GM18858 (cell line): ENCODE results near the gene MYO1B.

Experiments used
- ATAC-seq: cut with Tn5 transposase; IDR thresholded peaks from one replicate; pipeline ENCODE4 v1.9.1; 2021; ENCODE audit not compliant: unreplicated experiment

The MYO1B gene

GRCh38 chr2:191245046-191245868, at the start of gene MYO1B:
TSS of gene MYO1B (plus strand) at chr2:191245404. CDS start at chr2:191276896, 31,492 bp downstream.
- ATAC-seq, result peak; percentile 36

- ATAC-seq, result no peak
These were observed 48.1 kb upstream of the MYO1B start for GRCh38 chr2:191197096-191197495.

DNA sequence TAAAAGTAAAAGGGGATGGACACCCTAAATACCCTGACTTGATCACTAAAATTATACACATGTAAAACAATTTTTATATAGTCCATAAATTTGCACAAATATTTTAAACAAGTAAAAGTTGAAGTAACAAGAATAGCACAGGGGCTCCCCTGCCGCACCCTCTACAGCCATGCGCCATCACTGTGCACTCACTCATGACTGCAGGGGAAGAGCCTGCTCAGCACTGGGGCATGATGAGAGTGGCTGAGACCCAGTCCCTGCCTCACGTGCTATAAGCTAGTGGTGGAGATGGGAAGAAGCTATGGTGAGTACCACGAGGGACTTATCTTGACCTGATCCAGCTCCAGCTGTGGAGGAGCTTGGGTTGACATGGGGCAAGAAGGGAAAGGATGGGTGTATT, 46.9 kb upstream of the MYO1B start:
- ATAC-seq, result no peak

- no peak for ATAC-seq
These were observed 45.2 kb upstream of the MYO1B start for GRCh38 chr2:191199929-191200512.

GRCh38 chr2:191200910-191201309, 44.3 kb upstream of the MYO1B start:
- no peak for ATAC-seq

DNA sequence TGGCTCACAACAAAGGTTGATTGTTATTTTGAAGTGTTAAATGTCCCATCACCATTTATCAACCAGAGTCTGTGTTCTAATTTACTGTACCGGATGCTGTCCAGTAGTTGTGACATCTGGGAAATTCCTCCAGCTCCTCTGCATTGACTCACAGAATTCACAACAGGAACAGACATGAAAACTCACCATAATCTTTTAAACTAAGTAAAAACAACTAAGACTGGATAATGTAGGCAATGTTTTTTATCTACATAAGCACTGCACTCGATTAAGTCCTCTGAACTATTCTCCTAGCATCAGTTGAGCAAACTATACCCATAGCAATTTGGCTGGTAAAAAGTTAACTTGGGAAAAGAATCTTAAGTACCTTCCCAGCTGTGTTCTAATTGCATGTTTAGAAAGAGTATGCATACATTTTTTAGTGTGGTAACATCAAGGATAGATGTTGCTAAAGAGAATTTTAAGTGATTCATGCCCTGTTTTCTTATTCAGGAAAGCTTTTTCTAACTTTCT, 42.9 kb upstream of the MYO1B start:
- ATAC-seq, result no peak

- ATAC-seq, result no peak
These were observed 42.3 kb upstream of the MYO1B start for GRCh38 chr2:191202881-191203397.

GRCh38 chr2:191204433-191204832, 40.8 kb upstream of the MYO1B start:
- ATAC-seq, result peak; percentile 70

DNA sequence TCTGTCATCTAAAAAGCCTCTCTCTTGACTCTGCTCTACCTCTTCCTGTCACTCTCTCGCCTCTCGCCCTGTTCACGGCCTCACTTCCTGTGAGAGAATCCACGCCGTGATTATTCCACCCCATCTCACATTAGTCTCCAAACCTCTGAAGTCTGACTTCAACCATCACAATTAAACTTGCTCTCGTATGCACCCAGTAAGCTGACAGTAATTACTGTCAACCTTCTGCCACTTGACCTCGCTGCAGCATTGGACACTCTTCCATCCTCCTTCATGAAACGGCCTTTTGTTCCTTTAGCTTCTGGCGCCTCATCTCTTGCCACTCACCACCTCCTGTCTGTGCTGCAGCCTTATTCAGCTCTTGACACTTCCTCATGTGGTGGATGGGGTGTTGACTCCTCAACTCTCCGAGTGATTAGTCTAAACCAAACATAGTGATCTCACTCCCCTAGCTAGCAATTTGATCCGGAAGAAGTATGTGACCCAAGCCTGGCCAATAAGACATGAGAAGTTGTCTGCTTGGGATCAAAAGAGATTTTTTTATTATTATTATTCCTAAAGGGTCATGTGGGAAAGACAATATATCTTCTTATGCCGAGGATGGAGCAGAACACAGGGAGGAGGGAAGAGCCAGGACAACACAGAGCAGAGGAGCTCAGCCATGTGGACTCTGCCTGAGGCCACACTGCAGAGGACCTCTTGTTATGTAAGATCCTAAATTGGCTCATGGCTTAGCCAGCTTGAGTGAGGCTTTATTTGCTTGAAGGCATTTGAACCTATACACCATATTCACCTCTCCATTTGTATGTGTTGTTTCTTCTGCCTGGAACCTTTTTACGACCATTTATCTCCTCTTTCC, 38.4 kb upstream of the MYO1B start:
- no peak for ATAC-seq

GRCh38 chr2:191209340-191209739, 35.9 kb upstream of the MYO1B start:
- ATAC-seq, result no peak

DNA sequence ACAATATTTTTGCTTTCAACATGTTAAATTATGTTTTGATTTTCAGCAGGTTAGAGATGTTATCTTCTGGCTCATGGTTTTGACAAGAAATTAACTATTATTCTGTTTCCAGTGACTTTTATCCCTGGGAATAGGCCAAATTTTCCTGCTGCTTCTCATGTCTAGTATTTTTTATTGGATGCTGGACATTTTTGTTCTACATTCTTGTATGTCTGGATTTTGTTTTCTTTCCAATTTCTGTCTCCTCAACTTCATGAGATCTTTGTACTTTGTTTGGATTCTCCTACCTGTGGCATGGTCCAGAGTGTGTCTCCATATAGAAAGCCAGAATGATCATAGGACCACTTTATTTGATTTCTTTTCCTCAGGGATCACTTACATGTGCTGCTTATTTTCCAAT, 33.1 kb upstream of the MYO1B start:
- no peak for ATAC-seq

GRCh38 chr2:191213333-191213732, 31.9 kb upstream of the MYO1B start:
- ATAC-seq, result no peak

DNA sequence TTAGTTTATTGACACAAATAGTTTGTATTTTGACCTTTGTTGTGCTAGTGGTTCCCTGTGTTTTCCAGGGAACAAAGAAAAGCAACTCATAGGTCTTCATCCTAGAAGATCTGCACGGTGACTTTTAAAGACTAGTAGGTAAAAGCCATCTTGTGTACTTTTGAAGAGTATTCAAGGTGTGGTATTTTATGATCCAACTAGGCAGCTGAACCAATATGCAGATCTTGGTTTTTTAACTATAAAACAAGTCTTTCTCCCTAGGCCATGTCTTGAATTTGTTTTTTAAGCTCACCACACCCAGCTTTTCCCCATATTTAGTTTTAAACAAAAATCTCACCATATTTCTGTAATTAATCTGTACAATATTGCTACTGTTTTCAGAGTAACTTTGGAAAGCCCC, 30.0 kb upstream of the MYO1B start:
- no peak for ATAC-seq

GRCh38 chr2:191215666-191216065, 29.5 kb upstream of the MYO1B start:
- no peak for ATAC-seq

GRCh38 chr2:191217580-191217979, 27.6 kb upstream of the MYO1B start:
- ATAC-seq, result no peak

DNA sequence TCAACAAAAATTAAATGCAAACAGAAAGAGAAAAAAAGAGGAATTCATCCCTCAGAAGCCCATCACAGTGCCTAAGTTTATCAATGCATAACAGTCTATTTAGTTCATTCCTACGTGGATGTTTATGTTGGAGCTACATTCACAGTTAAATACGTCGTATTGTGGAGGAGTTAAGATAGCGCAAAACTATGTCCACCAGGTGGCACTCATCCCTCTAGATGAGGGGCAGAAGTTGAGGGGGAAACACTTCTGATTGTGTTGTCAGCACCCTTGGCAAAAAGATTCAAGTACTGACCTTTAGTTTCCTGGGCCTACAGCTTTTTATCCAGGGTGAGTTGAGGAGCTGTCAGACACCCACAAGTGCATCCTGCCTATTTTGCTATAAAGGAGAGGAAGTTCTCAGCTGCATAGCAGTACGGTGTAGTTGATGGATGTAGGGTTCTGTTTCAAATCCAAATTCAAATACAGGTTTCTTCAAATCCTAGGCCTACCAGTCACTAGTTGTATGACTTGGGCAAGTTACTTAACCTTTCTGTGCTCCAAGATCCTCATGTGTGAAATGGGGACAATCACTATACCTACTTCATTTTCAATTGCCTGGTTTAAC, 26.8 kb upstream of the MYO1B start:
- no peak for ATAC-seq

GRCh38 chr2:191220671-191221070, 24.5 kb upstream of the MYO1B start:
- peak; percentile 45 for ATAC-seq

GRCh38 chr2:191221666-191222065, 23.5 kb upstream of the MYO1B start:
- ATAC-seq, result no peak

DNA sequence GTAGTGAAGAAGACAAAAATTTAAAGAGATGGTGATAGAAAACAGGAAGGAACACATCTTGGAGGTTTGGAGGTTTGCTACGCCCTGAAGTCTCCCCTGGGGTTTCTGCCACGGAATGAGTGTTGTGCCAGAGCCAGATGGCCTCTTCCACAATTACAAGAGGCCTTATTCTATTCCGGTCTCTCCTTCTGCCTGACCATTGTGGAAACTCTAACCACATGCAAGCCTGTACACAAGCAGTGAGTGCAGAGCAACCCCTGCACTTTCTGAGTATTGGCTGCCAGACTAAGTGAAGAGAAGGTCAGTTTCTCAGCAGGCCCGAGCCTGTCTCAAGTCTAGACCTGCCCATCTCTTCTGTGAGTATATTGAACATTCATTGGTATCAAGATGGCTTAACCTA, 22.7 kb upstream of the MYO1B start:
- ATAC-seq, result peak; percentile 30

- ATAC-seq, result no peak
These were observed 22.3 kb upstream of the MYO1B start for GRCh38 chr2:191222952-191223351.

DNA sequence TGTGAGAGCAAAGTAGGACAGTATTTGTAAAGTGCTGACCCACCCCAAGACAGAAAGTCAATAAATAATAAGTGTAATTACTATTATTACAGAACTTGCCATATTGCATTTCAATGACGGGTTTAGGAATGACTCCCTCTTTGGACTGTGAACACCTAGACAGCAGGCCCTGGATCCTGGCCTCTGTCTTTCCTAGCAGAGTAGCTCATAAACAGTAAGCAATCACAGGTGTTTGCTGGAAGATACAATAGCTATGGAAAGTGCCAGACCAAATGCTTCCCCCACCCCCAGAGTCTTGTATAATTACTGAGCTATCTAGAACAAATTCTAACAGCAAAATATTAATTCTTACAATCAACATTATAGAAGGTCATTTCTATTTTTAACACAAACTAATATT, 20.1 kb upstream of the MYO1B start:
- no peak for ATAC-seq
